HUES6 (cell line): ENCODE measurements around the gene PLAAT4.
"Not testable (repeated sequence)": the region's sequence is repeated elsewhere in the genome, so short reads cannot be mapped to it uniquely, and the experiment has no call there.

ENCODE experiments used
- H3K27ac ChIP-seq: 2 replicates; pipeline ENCODE4 v1.7.0; 2013; ENCODE audit warnings: low read depth, mild to moderate bottlenecking, low read length, inconsistent platforms
- H3K27me3 ChIP-seq: 2 replicates; pipeline ENCODE4 v1.6.1; 2013; ENCODE audit warnings: low read length; ENCODE audit not compliant: control insufficient read depth, insufficient read depth
- H3K36me3 ChIP-seq: 2 replicates; pipeline ENCODE4 v1.6.1; 2013; ENCODE audit warnings: low read length; ENCODE audit not compliant: control insufficient read depth, insufficient read depth
- H3K4me1 ChIP-seq: 2 replicates; pipeline ENCODE4 v1.6.1; 2013; ENCODE audit warnings: low read length; ENCODE audit not compliant: control insufficient read depth, insufficient read depth
- H3K4me3 ChIP-seq: 2 replicates; pipeline ENCODE4 v1.5.1; 2013; ENCODE audit warnings: low read depth, low read length
- H3K9ac ChIP-seq: one replicate; pipeline ENCODE4 v1.6.1; 2013; ENCODE audit warnings: mild to moderate bottlenecking, low read length
- H3K9me3 ChIP-seq: 2 replicates; pipeline ENCODE4 v1.6.1; 2013; ENCODE audit warnings: low read depth, low read length; ENCODE audit not compliant: control insufficient read depth, insufficient read depth

PLAAT4 gene

DNA sequence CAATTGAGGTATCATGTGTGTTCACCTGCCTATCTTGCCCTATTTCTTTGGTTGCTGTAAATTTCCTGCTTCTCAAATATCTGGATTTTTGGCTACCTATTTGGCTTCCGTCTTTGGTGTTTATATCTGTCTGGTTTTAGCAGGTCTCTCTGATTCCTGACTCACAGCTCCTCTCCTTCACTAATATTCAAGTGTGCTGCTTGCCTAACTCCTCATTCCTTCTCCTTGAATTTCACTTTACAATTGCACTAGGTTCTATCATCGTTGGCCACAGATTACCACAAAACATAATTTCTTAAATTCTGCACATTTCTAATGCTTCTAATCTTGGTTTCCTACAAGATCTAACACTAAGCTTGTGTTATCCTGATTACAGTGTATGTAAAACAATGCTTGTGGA, 5.9 kb downstream of the PLAAT4 start:
- not testable (repeated sequence) for H3K4me1 ChIP-seq, H3K9ac ChIP-seq, H3K4me3 ChIP-seq, H3K9me3 ChIP-seq, H3K27ac ChIP-seq, H3K27me3 ChIP-seq, H3K36me3 ChIP-seq

DNA sequence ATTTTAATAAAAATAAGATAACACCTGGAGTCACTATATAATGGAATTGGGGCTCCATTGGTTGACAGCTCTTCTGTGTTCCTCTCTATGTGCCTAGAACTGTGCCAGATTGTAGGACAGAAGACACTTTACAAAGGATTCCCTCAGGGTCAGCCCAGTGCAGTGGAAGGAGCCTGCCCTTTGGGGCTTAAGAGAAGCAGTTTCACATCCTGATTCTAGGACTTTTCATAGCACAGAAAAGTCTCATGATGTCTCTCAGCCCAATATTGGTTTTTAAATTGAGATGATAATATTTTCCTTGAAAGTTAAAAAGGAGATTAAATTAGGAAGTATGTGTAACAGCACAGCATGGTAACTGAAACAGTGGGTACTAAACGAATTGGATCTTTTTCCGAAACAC, 7.1 kb downstream of the PLAAT4 start:
- Histone ChIP-seq H3K4me1 (no peaks in the 10 kb centered on the region; the same call in 1 of the 2 replicates), H3K27me3 (no peaks in the 10 kb centered on the region), H3K36me3 (no peaks in the 10 kb centered on the region), H3K27ac (no peak overlapping the region), H3K9me3 (no peaks in the 10 kb centered on the region), H3K4me3 (no peak overlapping the region), H3K9ac (no peak overlapping the region)

DNA sequence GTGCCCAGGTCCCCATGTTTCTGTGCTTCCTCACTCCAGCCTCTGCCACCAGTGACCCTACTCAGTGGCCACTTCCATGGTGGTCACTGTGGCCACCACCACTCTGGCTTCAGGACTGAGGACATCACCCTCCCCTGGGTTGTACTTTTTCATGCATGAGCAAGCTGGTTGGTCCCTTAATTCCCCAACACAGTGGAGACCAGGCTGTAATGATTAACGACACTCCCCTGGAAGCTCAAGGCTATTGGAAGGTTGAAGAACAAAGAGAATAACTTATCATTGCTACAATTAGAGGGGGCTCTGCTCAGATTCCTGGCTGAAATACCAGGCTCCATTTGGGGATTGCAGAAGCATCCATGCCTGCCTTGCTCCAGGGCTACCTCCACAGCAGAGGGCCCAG, 10.5 kb downstream of the PLAAT4 start:
- Histone ChIP-seq H3K27ac (no peak overlapping the region), H3K9ac (no peak overlapping the region), H3K4me3 (no peak overlapping the region), H3K9me3 (no peaks in the 10 kb centered on the region), H3K4me1 (no peaks in the 10 kb centered on the region; the same call in 1 of the 2 replicates), H3K36me3 (no peaks in the 10 kb centered on the region), H3K27me3 (no peaks in the 10 kb centered on the region)

DNA sequence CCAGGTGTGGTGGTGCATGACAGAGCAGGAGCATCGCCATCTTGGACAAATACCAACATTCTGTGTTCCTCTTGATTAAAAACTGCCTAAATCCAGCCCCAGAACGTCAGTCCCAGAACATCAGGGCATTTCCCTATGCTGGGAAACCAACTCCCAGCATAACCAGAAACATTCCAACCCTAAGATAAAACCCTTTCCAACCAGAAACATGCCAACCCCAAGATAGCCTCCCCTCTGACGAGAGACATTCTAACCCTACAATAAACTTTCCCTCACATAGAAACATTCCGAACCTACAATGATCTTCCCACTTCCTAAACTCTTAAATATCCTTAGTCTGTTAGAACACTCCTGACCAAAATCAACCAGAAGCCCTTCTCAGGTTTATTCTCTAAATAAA, 11.6 kb downstream of the PLAAT4 start:
- Histone ChIP-seq H3K4me1 (peaks cover 7% of the 10 kb centered on the region; the same call in 1 of the 2 replicates), H3K27me3 (no peaks in the 10 kb centered on the region), H3K36me3 (no peaks in the 10 kb centered on the region), H3K9ac (no peak overlapping the region), H3K4me3 (no peak overlapping the region), H3K9me3 (no peaks in the 10 kb centered on the region), H3K27ac (no peak overlapping the region)

DNA sequence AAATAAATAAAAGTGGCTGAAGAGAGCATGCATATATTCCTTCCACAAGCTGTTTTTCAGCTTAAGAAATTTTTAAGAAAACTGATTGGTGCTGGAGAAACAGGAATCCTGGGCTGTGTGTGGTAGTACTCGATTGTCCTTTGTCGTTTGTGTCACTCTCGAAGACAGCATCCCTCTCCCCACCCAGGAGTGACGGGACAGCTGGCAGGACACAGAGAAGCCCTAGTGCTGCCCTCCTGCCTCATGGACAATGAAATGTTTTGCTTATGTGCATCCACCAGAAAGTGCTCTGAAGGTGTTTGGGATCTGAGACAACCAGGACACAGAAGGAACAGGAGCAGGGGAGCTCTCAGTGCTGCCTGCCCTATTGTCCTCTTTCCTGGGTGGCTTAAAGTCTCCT, 12.8 kb downstream of the PLAAT4 start:
- H3K4me3 ChIP-seq: no peak overlapping the region
- H3K9me3 ChIP-seq: no peaks in the 10 kb centered on the region
- H3K4me1 ChIP-seq: peaks cover 12% of the 10 kb centered on the region; the same call in 1 of the 2 replicates
- no peaks in the 10 kb centered on the region for H3K36me3 ChIP-seq
- H3K27me3 ChIP-seq: no peaks in the 10 kb centered on the region
- H3K9ac ChIP-seq: no peak overlapping the region
- no peak overlapping the region for H3K27ac ChIP-seq

DNA sequence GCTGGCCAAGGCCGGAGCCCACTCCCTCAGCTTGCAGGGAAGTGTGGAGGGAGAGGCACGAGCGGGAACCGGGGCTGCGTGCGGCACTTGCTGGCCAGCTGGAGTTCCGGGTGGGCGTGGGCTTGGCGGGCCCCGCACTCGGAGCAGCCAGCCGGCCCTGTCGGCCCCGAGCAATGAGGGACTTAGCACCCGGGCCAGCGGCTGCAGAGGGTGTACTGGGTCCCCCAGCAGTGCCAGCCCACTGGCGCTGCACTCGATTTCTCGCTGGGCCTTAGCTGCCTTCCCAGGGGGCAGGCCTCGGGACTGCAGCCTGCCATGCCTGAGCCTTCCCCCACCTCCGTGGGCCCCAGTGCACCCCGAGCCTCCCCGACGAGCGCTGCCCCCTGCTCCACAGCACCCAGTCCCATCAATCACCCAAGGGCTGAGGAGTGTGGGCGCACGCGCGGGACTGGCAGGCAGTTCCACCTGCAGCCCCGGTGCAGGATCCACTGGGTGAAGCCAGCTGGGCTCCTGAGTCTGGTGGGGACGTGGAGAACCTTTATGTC, 13.6 kb downstream of the PLAAT4 start:
- not testable (repeated sequence) for H3K9ac ChIP-seq, H3K27me3 ChIP-seq, H3K4me3 ChIP-seq, H3K9me3 ChIP-seq, H3K36me3 ChIP-seq, H3K27ac ChIP-seq
- H3K4me1 ChIP-seq: peaks cover 16% of the 10 kb centered on the region; the same call in 1 of the 2 replicates

DNA sequence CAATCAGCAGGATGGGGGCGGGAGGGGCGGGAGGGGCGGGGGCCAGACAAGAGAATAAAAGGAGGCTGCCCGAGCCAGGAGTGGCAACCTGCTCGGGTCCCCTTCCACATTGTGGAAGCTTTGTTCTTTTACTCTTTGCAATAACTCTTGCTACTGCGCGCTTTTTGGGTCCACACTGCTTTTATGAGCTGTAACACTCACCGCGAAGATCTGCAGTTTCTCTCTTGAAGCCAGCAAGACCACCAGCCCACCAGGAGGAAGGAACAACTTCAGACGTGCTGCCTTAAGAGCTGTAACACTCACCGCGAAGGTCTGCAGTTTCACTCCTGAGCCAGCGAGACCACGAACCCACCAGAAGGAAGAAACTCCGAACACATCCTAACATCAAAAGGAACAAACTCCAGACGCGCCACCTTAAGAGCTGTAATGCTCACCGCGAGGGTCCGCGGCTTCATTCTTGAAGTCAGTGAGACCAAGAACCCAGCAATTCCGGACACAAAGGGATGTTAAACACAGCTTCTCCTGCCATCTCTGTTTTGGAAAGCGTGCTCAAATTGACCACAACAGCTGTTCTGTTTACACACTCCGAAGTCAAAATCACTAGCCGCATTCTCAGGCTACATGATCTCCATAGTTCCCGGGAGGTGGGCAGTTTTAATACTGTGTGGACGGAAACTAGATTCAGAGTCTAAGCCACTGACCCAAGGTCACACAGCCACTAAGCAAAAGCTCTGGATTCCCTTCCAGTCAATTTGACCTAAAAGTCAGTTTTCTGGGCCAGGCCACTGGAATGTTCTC, 14.7 kb downstream of the PLAAT4 start:
- Histone ChIP-seq H3K9ac (no peak overlapping the region), H3K9me3 (no peaks in the 10 kb centered on the region), H3K27me3 (no peaks in the 10 kb centered on the region), H3K4me1 (peaks cover 16% of the 10 kb centered on the region; the same call in 1 of the 2 replicates), H3K36me3 (no peaks in the 10 kb centered on the region), H3K27ac (no peak overlapping the region), H3K4me3 (no peak overlapping the region)

DNA sequence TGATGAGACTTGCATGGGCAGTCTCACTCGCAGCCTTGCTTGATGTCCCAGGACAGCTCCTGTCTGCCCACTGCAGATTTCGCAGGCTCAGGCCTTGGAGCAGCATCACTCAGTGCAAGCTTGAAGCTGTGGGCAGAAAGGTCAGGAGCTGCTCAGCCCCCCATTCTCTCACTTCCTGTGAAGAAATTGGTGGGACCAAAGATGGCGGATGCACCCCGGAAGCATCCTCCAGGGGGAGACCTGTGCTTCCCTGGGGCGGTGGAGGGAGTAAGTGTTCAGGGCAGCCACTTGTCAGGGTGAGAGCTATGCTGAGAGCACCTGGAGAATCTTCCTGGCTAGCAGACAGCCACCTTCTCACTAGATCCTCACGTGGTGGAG, 15.3 kb downstream of the PLAAT4 start:
- no peak overlapping the region for H3K4me3 ChIP-seq
- no peaks in the 10 kb centered on the region for H3K36me3 ChIP-seq
- no peak overlapping the region for H3K9ac ChIP-seq
- no peak overlapping the region for H3K27ac ChIP-seq
- peaks cover 22% of the 10 kb centered on the region; the same call in 1 of the 2 replicates for H3K4me1 ChIP-seq
- no peaks in the 10 kb centered on the region for H3K9me3 ChIP-seq
- no peaks in the 10 kb centered on the region for H3K27me3 ChIP-seq

DNA sequence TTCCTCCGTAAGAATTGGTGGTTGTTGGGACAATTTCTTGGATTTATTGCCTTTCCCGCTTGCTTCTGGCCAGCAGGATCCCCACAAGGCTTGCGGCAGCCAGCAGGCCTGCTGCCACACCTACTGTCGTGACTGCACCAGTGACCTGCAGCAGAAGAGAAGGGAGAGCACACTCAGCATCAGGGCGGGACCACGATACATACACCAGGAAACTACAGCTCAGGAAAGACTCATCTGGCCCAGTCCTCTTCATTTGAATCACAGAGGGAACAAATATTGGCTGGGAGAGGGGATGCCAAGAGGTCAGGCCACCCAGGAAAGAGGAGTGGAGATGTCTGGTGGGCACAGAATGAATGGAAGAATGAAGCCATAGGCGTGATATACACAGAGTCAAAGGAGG, 16.3 kb downstream of the PLAAT4 start:
- Histone ChIP-seq H3K27me3 (no peaks in the 10 kb centered on the region), H3K9me3 (no peaks in the 10 kb centered on the region), H3K4me3 (no peak overlapping the region), H3K9ac (no peak overlapping the region), H3K27ac (no peak overlapping the region), H3K4me1 (peaks cover 22% of the 10 kb centered on the region; the same call in 1 of the 2 replicates), H3K36me3 (no peaks in the 10 kb centered on the region)

DNA sequence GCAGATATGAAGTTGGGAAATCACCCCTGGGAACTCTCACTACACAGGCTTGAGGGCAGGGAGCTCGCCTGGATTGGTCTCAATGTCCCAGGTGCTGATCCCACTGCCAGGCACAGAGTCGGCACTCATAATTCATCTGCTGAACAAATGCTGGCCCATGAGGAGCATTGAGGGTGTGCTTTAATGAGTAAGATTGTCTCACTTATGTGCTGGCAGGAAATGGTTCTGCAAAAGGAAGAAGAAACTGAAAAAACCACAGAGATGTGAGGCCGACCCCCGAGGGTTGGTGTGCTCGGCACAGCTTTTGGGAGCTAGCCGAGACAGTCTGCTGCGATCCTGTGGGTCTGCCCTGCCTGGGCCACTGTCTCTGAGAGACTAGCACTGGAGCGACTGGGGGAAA, 17.2 kb downstream of the PLAAT4 start:
- no peak overlapping the region for H3K9ac ChIP-seq
- H3K27ac ChIP-seq: no peak overlapping the region
- H3K36me3 ChIP-seq: no peaks in the 10 kb centered on the region

DNA sequence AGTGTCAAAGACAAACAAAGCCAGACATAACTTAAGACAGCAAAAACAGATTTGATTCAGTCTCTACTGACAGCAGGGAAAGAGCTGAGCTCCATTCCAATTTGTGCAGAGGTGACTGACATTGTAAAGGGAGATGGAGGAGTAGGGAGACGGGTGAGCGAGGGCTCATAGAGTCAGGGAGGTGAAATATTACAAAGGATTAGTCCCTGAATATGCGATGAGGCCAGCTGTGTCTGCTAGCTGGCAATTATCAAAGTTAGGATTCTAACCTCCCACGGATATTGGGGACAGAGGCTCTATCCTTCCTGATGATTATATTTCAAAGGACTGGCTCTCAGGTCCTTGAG, 18.2 kb downstream of the PLAAT4 start:
- Histone ChIP-seq H3K4me3 (no peak overlapping the region), H3K27me3 (no peaks in the 10 kb centered on the region), H3K4me1 (peaks cover 22% of the 10 kb centered on the region; the same call in 1 of the 2 replicates), H3K36me3 (no peaks in the 10 kb centered on the region), H3K9ac (no peak overlapping the region), H3K27ac (no peak overlapping the region), H3K9me3 (no peaks in the 10 kb centered on the region)

More for the DNA sequence above, 17.2 kb downstream of the PLAAT4 start:
- H3K4me1 ChIP-seq: peaks cover 22% of the 10 kb centered on the region; the same call in 1 of the 2 replicates
- H3K9me3 ChIP-seq: no peaks in the 10 kb centered on the region
- H3K4me3 ChIP-seq: no peak overlapping the region
- no peaks in the 10 kb centered on the region for H3K27me3 ChIP-seq
